GM12801 (cell line): ENCODE data around the gene TSHZ2.

Source experiments
- CTCF ChIP-seq: IDR thresholded peaks from one replicate; pipeline ENCODE4 v1.5.1; 2011; ENCODE audit warnings: control low read depth; ENCODE audit not compliant: insufficient read length; ENCODE audit errors: extremely low read depth

The TSHZ2 gene

GRCh38 chr20:53141201-53142050 is 169.3 kb downstream of the TSHZ2 start:
- TF ChIP-seq CTCF, result no peak

- TF ChIP-seq CTCF, result no peak
These were observed 170.3 kb downstream of the TSHZ2 start for GRCh38 chr20:53142225-53143127.

GRCh38 chr20:53146201-53146891 is 174.2 kb downstream of the TSHZ2 start:
- TF ChIP-seq CTCF, result no peak

- TF ChIP-seq CTCF, result no peak
These were observed 176.6 kb downstream of the TSHZ2 start for GRCh38 chr20:53148771-53149147.

GRCh38 chr20:53149148-53149889 is 177.2 kb downstream of the TSHZ2 start:
- TF ChIP-seq CTCF, result no peak

- TF ChIP-seq CTCF, result no peak
These were observed 177.7 kb downstream of the TSHZ2 start for GRCh38 chr20:53149890-53150205.

- TF ChIP-seq CTCF, result no peak
These were observed 178.4 kb downstream of the TSHZ2 start for GRCh38 chr20:53150532-53150931.
